Stimulated activated CD4-positive, alpha-beta T cell treated with anti-CD3 and anti-CD28 coated beads, Interleukin-4, amount 100 ng/mL, for 1 hour (primary cell): Measurements from ENCODE around the gene TRIM32.

Source experiments
- DNase-seq: peaks from one replicate; pipeline ENCODE4 v3.0.0-alpha.2; 2020

The TRIM32 gene

GRCh38 chr9:116706310-116707290, 19.5 kb downstream of the TRIM32 start:
- no peak for DNase-seq

- DNase-seq, result no peak
Observed at GRCh38 chr9:116712781-116713180, 25.7 kb downstream of the TRIM32 start.

- DNase-seq, result no peak
Observed at GRCh38 chr9:116713271-116713670, 26.2 kb downstream of the TRIM32 start.

- no peak for DNase-seq
Observed at GRCh38 chr9:116715751-116716150, 28.6 kb downstream of the TRIM32 start.

GRCh38 chr9:116716438-116716837, 29.3 kb downstream of the TRIM32 start:
- DNase-seq, result no peak

- no peak for DNase-seq
Observed at GRCh38 chr9:116717150-116717549, 30.0 kb downstream of the TRIM32 start.

GRCh38 chr9:116718111-116718510, 31.0 kb downstream of the TRIM32 start:
- DNase-seq, result no peak

GRCh38 chr9:116720111-116720510, 33.0 kb downstream of the TRIM32 start:
- no peak for DNase-seq

- no peak for DNase-seq
Observed at GRCh38 chr9:116721411-116721810, 34.3 kb downstream of the TRIM32 start.

GRCh38 chr9:116721944-116722343, 34.8 kb downstream of the TRIM32 start:
- no peak for DNase-seq

GRCh38 chr9:116724123-116724522, 37.0 kb downstream of the TRIM32 start:
- DNase-seq, result no peak

- DNase-seq, result no peak
Observed at GRCh38 chr9:116726602-116727001, 39.5 kb downstream of the TRIM32 start.

GRCh38 chr9:116733010-116733641, 46.0 kb downstream of the TRIM32 start:
- no peak for DNase-seq

- DNase-seq, result no peak
Observed at GRCh38 chr9:116736399-116737151, 49.5 kb downstream of the TRIM32 start.

GRCh38 chr9:116737152-116737546, 50.0 kb downstream of the TRIM32 start:
- peak; percentile 53 for DNase-seq

- no peak for DNase-seq
Observed at GRCh38 chr9:116741086-116741740, 54.1 kb downstream of the TRIM32 start.

GRCh38 chr9:116741742-116742141, 54.6 kb downstream of the TRIM32 start:
- DNase-seq, result no peak

GRCh38 chr9:116749176-116749575, 62.1 kb downstream of the TRIM32 start:
- no peak for DNase-seq

- DNase-seq, result no peak
Observed at GRCh38 chr9:116749772-116750171, 62.7 kb downstream of the TRIM32 start.

- DNase-seq, result no peak
Observed at GRCh38 chr9:116750510-116750909, 63.4 kb downstream of the TRIM32 start.
